Measurements from ENCODE around the gene GHRHR. TPM values are rescaled to one million over a fixed set of nuclear protein-coding genes. Genes with fewer than 3 reads are reported as not detected.

GHRHR gene
- total and polyA plus RNA-seq, 9 of the 15 experiments (the other 6 are each of a cell fraction or from before 2014, with no cell fraction given): not detected

DNA sequence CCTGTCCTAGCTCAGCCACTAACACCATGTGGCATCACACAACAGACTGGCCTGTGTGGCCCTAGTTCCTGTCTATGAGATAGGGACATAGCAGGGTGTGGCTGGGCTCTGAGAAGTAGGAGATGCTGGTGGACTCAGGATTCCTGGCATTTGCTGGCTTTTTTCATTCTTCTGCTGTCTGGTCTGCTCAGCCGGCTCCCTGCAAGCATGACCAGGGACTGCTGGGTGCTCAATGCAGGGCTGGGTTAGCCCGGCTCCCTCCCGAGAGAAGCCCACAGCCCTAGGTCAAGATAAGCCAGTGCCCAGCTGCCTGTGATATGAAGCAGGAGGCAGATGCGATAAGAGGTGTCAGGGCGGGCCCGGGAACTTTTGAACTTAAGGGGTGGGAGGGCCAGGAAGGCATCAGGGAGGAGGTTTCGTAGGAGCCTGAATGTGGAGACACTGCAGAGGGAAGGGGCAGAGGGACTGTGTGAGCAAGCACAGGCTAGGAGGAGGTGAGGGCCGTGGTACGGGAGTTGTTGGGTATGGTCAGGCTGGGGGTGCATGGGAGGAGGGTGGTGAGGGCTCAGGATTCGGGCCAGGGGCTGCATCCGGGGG is 48.6 kb upstream of the GHRHR start (continued):
- TF ChIP-seq ZNF584 (CRISPR knock-in tag; IDR thresholded peaks at IDR 0.05; ENCODE audit: low read depth) (no peak), ZNF431 (CRISPR knock-in tag; IDR thresholded peaks at IDR 0.05) (no peak), HMGN3 (IDR thresholded peaks at IDR 0.05; ENCODE audit: borderline replicate concordance, extremely low read depth, insufficient read length, low read depth, low read length) (peak; percentile 95), ZNF586 (CRISPR knock-in tag; conservative IDR thresholded peaks at IDR 0.05) (no peak), BRF1 (IDR thresholded peaks at IDR 0.05; ENCODE audit: borderline replicate concordance, extremely low read depth, insufficient read length) (no peak), ETV5 (CRISPR knock-in tag; IDR thresholded peaks at IDR 0.05; ENCODE audit: low read depth) (no peak; the same call in 1 of the 2 replicates), MEF2D (tag; conservative IDR thresholded peaks at IDR 0.05; ENCODE audit: low read depth) (peak; percentile 57; the same call in 1 of the 2 replicates), ZNF780A (CRISPR knock-in tag; IDR thresholded peaks at IDR 0.05) (no peak), CHD2 (IDR thresholded peaks at IDR 0.05; ENCODE audit: low read depth, low read length) (no peak; the same call in 1 of the 2 replicates), POLR3A (IDR thresholded peaks at IDR 0.05; ENCODE audit: borderline replicate concordance, extremely low read depth, insufficient read depth, insufficient read length) (no peak), RBM15 (IDR thresholded peaks at IDR 0.05; ENCODE audit: insufficient read depth, low read length) (no peak), RBFOX2 (IDR thresholded peaks at IDR 0.05; ENCODE audit: low read depth, low read length) (0 out of 2 replicates have a peak, but pooled peaks have one; percentile 35), RFX7 (CRISPR knock-in tag; IDR thresholded peaks at IDR 0.05) (no peak), RFX1 (IDR thresholded peaks at IDR 0.05) (no peak), POLR2B (IDR thresholded peaks at IDR 0.05; ENCODE audit: low read depth, partially characterized antibody) (no peak)
- TF ChIP-seq, protein P1, sequence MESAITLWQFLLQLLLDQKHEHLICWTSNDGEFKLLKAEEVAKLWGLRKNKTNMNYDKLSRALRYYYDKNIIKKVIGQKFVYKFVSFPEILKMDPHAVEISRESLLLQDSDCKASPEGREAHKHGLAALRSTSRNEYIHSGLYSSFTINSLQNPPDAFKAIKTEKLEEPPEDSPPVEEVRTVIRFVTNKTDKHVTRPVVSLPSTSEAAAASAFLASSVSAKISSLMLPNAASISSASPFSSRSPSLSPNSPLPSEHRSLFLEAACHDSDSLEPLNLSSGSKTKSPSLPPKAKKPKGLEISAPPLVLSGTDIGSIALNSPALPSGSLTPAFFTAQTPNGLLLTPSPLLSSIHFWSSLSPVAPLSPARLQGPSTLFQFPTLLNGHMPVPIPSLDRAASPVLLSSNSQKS (CRISPR knock-in tag; IDR thresholded peaks at IDR 0.05): no peak
- TF ChIP-seq, protein P2, sequence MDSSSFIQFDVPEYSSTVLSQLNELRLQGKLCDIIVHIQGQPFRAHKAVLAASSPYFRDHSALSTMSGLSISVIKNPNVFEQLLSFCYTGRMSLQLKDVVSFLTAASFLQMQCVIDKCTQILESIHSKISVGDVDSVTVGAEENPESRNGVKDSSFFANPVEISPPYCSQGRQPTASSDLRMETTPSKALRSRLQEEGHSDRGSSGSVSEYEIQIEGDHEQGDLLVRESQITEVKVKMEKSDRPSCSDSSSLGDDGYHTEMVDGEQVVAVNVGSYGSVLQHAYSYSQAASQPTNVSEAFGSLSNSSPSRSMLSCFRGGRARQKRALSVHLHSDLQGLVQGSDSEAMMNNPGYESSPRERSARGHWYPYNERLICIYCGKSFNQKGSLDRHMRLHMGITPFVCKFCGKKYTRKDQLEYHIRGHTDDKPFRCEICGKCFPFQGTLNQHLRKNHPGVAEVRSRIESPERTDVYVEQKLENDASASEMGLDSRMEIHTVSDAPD (CRISPR knock-in tag; IDR thresholded peaks at IDR 0.05): no peak
- TF ChIP-seq, protein P3, sequence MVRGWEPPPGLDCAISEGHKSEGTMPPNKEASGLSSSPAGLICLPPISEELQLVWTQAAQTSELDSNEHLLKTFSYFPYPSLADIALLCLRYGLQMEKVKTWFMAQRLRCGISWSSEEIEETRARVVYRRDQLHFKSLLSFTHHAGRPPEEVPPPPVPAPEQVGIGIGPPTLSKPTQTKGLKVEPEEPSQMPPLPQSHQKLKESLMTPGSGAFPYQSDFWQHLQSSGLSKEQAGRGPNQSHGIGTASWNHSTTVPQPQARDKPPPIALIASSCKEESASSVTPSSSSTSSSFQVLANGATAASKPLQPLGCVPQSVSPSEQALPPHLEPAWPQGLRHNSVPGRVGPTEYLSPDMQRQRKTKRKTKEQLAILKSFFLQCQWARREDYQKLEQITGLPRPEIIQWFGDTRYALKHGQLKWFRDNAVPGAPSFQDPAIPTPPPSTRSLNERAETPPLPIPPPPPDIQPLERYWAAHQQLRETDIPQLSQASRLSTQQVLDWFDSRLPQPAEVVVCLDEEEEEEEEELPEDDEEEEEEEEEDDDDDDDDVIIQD (CRISPR knock-in tag; IDR thresholded peaks at IDR 0.05): no peak
- TF ChIP-seq, protein P4, sequence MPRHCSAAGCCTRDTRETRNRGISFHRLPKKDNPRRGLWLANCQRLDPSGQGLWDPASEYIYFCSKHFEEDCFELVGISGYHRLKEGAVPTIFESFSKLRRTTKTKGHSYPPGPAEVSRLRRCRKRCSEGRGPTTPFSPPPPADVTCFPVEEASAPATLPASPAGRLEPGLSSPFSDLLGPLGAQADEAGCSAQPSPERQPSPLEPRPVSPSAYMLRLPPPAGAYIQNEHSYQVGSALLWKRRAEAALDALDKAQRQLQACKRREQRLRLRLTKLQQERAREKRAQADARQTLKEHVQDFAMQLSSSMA (CRISPR knock-in tag; IDR thresholded peaks at IDR 0.05): no peak

Measured in K562 (cell line).